ENCODE measurements around the gene CLDN6. TPM values are rescaled to one million over a fixed set of nuclear protein-coding genes. Genes with fewer than 3 reads are reported as not detected.

Gene CLDN6
- total and polyA plus RNA-seq, 2 of the 13 experiments (the other 11 are each of a cell fraction or from before 2014, with no cell fraction given) = 5.9 to 7.6 TPM

DNA sequence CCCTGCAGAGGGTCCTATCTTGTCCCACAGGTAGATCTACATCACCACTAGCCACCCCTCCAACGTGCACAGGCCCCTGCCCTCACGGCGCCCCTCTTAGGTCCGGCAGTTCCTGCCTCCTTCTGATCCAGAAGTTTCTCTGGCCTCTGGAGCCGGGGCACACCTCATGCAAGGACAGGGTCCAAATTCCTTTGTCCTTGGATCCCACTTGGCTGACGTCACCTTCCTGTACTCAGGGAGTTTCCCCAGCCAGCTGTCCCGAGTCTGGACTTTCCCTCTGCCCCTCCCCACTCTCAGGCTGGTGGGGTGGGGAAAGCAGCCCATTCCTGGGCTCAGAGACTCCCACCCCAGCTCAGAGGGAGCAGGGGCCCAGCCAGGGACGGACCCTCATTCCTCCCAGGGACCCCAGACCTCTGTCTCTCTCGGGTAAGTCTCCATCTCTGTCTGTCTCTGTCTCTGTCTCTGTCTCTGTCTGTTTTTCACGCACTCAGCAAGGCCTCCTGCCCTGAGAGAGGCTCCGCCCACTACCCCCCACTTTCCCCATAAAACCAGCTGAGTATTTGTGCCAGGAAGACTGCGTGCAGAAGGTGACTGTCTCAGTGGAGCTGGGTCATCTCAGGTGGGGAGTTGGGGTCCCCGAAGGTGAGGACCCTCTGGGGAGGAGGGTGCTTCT is 47.2 kb upstream of the CLDN6 start, which contains the start of gene IL32 (continued):
- TF ChIP-seq ZNF589 (CRISPR knock-in tag; conservative IDR thresholded peaks at IDR 0.05) (no peak; the same call in 1 of the 2 replicates), NFE2 (CRISPR knock-in tag; IDR thresholded peaks at IDR 0.05) (no peak), ATF1 (CRISPR knock-in tag; IDR thresholded peaks at IDR 0.05) (peak; percentile 73), BRCA1 (CRISPR knock-in tag; IDR thresholded peaks at IDR 0.05) (no peak)
- TF ChIP-seq, protein P1, sequence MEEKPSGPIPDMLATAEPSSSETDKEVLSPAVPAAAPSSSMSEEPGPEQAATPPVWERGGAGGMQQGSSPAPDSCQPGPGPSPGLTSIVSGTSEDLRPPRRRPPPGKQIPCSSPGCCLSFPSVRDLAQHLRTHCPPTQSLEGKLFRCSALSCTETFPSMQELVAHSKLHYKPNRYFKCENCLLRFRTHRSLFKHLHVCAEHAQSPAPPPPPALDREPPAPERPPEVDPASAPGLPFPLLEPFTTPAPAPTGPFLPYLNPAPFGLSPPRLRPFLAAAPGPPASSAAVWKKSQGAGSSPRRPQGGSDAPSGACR (CRISPR knock-in tag; IDR thresholded peaks at IDR 0.05) = peak; percentile 93

- Histone ChIP-seq H3K9ac (ENCODE audit: insufficient read depth, low read depth, low read length) (no peak overlapping the region), H3K4me3 (replicated peaks in 1 of 3; ENCODE audit: insufficient read depth in 1 of 3, low read depth in 2 of 3, low read length in 3 of 3) (no peak overlapping the region), H3K4me2 (ENCODE audit: low read depth, low read length) (no peak overlapping the region), H3K36me3 (replicated peaks in 1 of 2; ENCODE audit: control insufficient read depth in 1 of 2, insufficient read depth in 2 of 2, low read length in 2 of 2) (peaks cover 9 to 16% of the 10 kb centered on the region in 2 experiments; a peak in 2 of 5 replicates), H3K27ac (ENCODE audit: extremely low read length, insufficient read depth, low read length) (no peak overlapping the region), H3K79me2 (ENCODE audit: insufficient read depth, low read length) (peaks cover 17% of the 10 kb centered on the region), H3K27me3 (ENCODE audit: control insufficient read depth in 1 of 2, insufficient read depth in 2 of 2, low read length in 2 of 2) (no peaks in the 10 kb centered on the region; a peak in 2 of 5 replicates), H4K20me1 (ENCODE audit: insufficient read depth, low read length) (no peaks in the 10 kb centered on the region), H2AFZ (ENCODE audit: low read length) (no peak overlapping the region), H3K9me3 (ENCODE audit: low read length) (no peaks in the 10 kb centered on the region), H3K4me1 (ENCODE audit: insufficient read depth, low read length) (peaks cover 44% of the 10 kb centered on the region)
- 0 out of 2 replicates have a peak, but pooled peaks have one; percentile 19 for TF ChIP-seq SRF (IDR thresholded peaks at IDR 0.05; ENCODE audit: low read depth, low read length)
- no peak for TF ChIP-seq SMYD3 (CRISPR knock-in tag; IDR thresholded peaks at IDR 0.05)
- TF ChIP-seq CCDC6 (CRISPR knock-in tag; IDR thresholded peaks at IDR 0.05) = no peak
- in situ Hi-C loops (cut with HindIII; ENCODE audit: extremely low pct_ligation_motif_present, low pct_unique_long_range_greater_than_20kb) = no loop called here
- ATAC-seq = no peak
- no peak for DNase-seq (ENCODE audit: low spot score)
- intact Hi-C loops (cut with micrococcal nuclease; ENCODE audit: unreplicated experiment) = no loop called here
- BruUV-seq (replicated peaks) = no TSS peak
- FAIRE-seq = no peak
- 93% methylated on average over 8 of the region's 8 CpGs for WGBS (ENCODE audit: low lambda C conversion rate)
- ChIA-PET POLR2A (interaction anchor here (1.3 to 4.9 kb wide), 4 partner anchors 12 to 33 kb away, joined by 3 to 38 read pairs (median 16); no protein-coding TSS in a partner anchor), CTCF (ENCODE audit: low intra/inter-chr PET ratio, low total read pairs) (no interaction called here)
Observed at GRCh38 chr16:3063625-3064386, 45.8 kb upstream of the CLDN6 start.
